GM18519 (cell line): ENCODE results near the gene ENTPD2.
"Not testable (repeated sequence)": the region's sequence is repeated elsewhere in the genome, so short reads cannot be mapped to it uniquely, and the experiment has no call there.

Experiments
- ATAC-seq: cut with Tn5 transposase; IDR thresholded peaks from one replicate; pipeline ENCODE4 v1.9.1; 2021; ENCODE audit warnings: mild to moderate bottlenecking, moderate library complexity; ENCODE audit not compliant: unreplicated experiment, low FRiP score

Gene ENTPD2

GRCh38 chr9:137048655-137049543 is 5.0 kb downstream of the ENTPD2 start:
- ATAC-seq, result no peak

- ATAC-seq, result no peak
Observed at GRCh38 chr9:137046088-137046787, 7.6 kb downstream of the ENTPD2 start, which contains the start of gene NPDC1. Gene NPDC1, minus strand, starts transcription at chr9:137046177. Its CDS starts 188 bp downstream, at chr9:137045989.

GRCh38 chr9:137045294-137046087 is 8.4 kb downstream of the ENTPD2 start:
- ATAC-seq, result no peak

GRCh38 chr9:137044502-137045177 is 9.2 kb downstream of the ENTPD2 start:
- no peak for ATAC-seq

- ATAC-seq, result no peak
Observed at GRCh38 chr9:137044037-137044436, 9.8 kb downstream of the ENTPD2 start.

- ATAC-seq, result no peak
Observed at GRCh38 chr9:137042751-137043727, 10.8 kb downstream of the ENTPD2 start.

- ATAC-seq, result no peak
Observed at GRCh38 chr9:137041124-137041523, 12.7 kb downstream of the ENTPD2 start.

- no peak for ATAC-seq
Observed at GRCh38 chr9:137040568-137040967, 13.3 kb downstream of the ENTPD2 start.

GRCh38 chr9:137039611-137040366 is 14.1 kb downstream of the ENTPD2 start:
- no peak for ATAC-seq

- no peak for ATAC-seq
Observed at GRCh38 chr9:137038916-137039315, 14.9 kb downstream of the ENTPD2 start.

- no peak for ATAC-seq
Observed at GRCh38 chr9:137037483-137037882, 16.4 kb downstream of the ENTPD2 start.

- ATAC-seq, result no peak
Observed at GRCh38 chr9:137037035-137037434, 16.8 kb downstream of the ENTPD2 start.

GRCh38 chr9:137035937-137036336 is 17.9 kb downstream of the ENTPD2 start:
- ATAC-seq, result no peak

- ATAC-seq, result no peak
Observed at GRCh38 chr9:137035507-137035834, 18.4 kb downstream of the ENTPD2 start.

- ATAC-seq, result no peak
Observed at GRCh38 chr9:137034709-137035506, 19.0 kb downstream of the ENTPD2 start.

GRCh38 chr9:137034039-137034708 is 19.7 kb downstream of the ENTPD2 start:
- no peak for ATAC-seq

GRCh38 chr9:137033481-137033880 is 20.4 kb downstream of the ENTPD2 start:
- ATAC-seq, result not testable (repeated sequence)
